HG02870 (cell line): ENCODE results near the gene MS4A10.

Experiments used
- ATAC-seq: cut with Tn5 transposase; IDR thresholded peaks from one replicate; pipeline ENCODE4 v1.9.1; 2021; ENCODE audit warnings: mild to moderate bottlenecking, moderate library complexity; ENCODE audit not compliant: unreplicated experiment

MS4A10 gene

DNA sequence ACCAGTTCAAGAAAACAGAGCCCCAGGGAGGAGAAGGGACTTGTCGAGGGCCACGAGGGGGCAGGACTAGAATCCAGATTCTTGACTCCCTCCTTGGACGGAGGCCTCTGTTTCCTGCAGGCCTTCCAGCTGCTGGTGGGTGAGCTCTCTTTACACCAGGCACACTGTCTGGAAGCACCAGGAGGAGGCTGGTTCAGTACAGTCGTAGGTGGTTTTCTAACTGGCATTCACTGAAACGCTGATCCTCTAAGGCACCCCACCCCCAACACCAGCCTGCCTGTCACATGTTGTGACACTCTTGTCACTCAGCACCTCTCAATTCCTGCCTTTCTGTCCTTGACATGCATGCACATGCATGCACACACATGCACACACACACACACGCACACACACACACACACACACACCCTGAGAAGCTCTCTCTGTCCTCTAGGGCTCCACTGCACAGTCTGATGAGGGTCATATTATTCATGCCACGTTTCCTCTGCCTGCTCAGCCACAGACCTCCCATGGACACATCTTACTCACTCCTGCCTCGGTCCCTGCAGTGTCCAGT is 751 bp downstream of the MS4A10 start:
- no peak for ATAC-seq

- no peak for ATAC-seq
These were observed 1.9 kb downstream of the MS4A10 start for GRCh38 chr11:60786811-60787567.

- ATAC-seq = no peak
These were observed 3.4 kb downstream of the MS4A10 start for GRCh38 chr11:60788401-60789125.

GRCh38 chr11:60790726-60791125 is 5.6 kb downstream of the MS4A10 start:
- ATAC-seq = no peak

DNA sequence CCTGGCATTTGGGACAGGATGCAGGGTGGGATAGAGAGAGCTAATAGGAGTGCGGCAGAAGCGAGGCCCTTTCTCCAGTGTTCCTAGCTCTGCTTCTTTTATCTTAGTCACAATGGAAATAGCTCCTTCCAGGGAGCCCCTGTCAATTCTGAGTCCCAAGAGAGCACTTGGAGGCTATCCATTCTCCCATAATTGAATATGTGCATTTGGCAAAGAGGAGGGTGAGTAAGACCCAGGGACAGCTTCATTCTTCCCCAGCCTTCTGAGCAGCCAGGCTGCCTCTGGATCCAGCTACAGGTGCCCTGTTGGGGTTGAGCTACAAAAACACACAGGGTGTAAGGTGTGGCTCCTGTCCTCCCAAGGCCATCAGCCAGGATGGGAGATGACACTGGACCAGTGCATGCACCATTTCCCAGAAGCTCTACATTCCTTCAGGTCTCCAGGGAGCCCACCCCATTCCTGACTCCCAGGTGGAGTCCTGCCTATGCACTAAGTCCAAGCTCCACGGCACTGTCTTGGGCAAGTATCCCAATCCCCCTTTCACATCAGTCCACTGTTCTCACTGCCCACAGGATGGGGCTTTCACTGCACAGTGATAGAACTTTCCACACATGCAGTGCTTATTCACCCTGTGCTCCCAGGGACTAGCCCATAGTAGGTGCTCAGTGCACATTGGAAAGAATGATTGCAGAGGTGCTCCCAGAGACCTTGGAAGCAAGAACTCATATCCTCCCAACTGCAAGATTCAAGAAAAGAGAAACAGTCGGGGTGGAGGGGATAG is 6.2 kb downstream of the MS4A10 start:
- ATAC-seq = no peak

DNA sequence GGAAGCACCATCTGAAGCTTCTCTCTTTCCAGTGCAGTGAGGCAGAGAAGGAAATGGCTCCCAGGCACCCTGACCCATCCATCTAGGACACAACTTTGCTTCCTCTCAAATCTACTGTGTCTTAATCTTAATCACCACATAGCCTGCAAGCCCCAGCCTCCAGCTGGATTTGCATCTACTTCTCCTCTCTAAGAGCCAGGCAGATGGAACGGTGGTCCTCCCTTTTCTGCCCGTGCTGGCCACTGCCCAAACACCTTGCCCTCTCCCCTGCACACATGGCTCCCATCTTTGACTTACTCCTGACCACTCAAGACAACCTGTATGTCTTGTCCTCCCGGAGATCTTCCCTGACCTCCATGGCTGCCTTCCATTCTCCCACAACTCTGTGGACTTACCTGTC is 7.4 kb downstream of the MS4A10 start:
- no peak for ATAC-seq

- ATAC-seq = no peak
These were observed 10.2 kb downstream of the MS4A10 start for GRCh38 chr11:60795291-60795690.

DNA sequence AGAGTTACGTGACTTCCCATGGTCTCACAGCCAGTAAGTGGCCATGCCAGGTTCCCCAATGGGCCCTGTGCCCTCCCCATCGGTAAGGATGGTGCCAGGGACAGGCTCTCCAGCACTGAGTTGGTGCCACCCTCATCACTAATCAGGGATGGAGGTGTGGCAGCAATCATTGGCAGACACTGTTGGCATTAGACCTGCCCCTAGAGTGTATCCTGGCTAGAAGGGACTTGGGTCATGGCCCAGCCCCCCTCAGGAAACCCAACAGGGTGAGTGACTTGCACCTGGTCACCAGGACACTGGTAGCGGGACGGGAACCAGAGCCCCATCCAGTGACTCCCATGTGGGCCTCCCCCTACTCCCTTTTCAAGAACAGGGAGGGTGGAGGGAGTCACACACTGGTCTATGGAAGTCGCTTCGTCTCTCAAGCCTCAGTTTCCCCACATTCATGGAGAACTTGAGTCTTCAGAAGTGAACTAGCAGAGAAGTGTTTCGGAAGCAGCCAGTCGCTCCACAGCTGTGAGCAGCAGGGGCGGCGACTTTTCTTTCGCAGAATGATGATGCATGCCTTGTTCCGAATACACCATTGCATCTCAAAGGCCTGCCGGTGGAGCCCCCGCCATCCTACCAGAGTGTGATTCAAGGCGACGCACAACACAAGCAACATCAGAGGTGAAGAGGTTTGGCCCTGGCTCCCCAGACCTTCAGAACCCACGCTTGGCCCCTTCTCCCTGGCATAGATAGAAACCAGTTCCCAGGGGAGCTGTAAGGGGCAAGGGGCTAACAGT is 12.9 kb downstream of the MS4A10 start:
- no peak for ATAC-seq

GRCh38 chr11:60798631-60799030 is 13.5 kb downstream of the MS4A10 start:
- no peak for ATAC-seq

DNA sequence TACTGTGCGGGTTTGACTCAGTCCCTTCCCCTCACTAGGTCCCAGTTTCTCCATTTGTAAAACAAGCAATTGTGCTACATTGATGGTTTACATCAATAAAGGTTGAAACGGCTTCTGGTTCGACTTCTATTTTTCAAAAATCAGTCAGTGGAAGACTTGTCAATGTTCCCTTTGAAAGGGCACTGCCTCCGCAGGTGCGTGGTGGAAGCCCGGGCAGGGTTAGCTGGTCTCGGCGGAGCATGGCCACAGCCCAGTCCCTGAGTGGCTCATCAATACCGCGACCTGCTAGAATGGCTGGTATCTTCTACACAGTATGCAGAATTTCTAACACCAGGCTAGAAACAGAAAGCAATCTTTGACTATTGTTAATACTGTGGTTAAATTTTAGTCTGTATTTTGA is 16.1 kb downstream of the MS4A10 start:
- no peak for ATAC-seq

DNA sequence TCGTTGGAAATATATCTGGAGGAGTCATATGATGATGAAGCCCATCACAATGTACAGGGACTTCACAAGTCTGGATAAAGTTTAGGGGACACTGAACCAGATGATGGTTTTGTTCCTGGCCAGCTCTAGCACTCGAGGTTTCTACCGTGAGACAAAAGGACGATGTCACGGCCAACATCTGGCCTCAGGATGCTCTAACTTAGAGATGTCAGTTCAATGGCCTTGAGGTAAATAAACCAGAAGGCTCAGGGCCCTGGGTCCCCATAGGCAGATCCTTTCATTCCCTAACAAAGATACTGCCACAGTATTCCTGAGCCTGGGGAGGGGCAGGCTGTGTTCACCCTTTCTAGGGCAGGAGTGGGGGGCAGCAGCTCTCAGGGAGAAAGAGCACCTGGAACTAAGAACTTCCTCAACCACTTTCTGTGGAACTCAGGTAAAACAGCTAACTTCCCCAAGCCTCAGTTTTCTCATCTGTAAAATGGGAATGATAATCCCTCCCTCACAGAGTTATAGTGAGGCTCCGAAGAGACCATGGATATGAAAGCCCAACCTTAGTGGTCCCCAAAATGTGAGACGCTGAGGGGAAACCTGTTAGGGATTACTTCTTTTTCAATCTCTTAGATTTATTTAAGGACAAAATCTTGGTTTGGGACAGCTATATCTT is 18.3 kb downstream of the MS4A10 start:
- no peak for ATAC-seq

GRCh38 chr11:60809249-60809648 is 24.1 kb downstream of the MS4A10 start:
- ATAC-seq = no peak

DNA sequence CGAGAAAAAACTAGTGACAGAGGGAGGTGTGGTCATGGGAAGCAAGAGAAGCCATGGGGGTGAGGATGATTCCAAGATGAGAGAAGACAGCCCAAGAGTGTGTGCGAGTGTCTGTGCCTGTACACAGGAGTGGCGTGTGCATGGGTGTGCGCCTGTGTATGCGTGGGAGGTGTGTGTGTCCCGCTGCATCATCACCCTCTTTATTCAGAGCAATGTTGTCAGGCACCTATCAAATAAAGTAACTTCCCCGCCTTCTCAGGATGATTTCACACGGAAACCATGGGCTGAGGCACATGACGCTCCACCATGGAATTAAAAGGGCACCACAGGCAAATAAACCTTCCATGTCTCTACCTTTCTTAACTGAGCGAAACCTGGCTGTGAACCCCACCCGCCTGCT is 24.6 kb downstream of the MS4A10 start:
- ATAC-seq = no peak

DNA sequence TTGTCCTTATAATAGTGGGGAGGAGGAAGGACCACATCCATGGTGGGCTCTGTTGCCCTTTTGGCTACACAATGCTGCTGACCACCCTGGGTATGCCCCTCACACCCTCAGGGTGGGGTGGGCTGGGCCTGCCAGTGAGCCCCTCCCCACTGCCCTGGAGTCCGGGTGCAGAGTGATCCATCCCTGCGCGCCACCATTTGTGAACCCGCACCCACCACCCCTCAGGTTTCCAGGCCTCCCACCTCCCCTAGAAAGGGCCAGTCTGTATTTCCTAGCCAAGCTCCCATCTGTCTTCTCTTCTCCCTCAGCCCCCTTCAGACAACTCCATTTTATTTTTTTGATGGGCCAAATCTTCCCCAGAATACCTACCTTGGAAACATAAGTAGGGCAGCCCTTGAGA is 25.0 kb downstream of the MS4A10 start:
- no peak for ATAC-seq

DNA sequence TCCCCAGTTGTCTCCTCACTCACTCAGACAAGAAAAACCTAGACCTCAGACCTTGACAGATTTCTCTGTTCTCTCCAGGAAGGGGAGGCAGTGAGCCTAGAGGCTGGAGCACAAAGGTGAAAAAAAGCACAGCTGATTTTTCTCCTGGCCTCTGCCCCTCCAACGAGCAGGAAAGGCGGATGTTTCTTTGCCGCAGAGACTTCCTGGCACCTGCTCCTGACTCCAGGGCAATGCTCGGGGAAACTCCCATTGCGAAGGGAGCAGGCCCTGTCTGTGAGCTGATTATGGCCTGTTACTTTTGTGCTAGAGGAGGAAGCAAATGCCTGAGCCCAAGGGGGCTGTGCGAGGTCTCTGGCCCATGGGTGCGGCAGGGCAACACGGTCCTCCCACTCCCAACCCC is 25.4 kb downstream of the MS4A10 start:
- no peak for ATAC-seq

DNA sequence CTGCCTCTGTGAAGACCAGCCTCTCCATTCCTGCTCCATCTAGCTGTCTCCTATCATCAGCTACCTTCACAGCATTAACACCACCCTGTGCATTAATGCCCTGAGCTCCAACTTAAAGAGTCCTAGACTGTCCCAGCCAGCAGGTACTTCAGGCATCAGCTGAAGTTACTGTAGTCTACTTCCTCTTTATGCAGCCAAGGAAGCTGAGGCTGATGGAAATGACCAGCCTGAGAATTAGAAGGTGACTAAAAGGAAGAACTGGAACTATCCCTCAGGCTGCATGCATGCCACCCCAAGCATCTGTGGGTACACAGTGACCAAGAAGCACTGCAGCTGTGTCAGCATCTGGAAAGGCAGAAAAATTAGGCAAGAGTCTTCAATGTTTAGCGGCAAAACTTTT is 28.2 kb downstream of the MS4A10 start:
- no peak for ATAC-seq

DNA sequence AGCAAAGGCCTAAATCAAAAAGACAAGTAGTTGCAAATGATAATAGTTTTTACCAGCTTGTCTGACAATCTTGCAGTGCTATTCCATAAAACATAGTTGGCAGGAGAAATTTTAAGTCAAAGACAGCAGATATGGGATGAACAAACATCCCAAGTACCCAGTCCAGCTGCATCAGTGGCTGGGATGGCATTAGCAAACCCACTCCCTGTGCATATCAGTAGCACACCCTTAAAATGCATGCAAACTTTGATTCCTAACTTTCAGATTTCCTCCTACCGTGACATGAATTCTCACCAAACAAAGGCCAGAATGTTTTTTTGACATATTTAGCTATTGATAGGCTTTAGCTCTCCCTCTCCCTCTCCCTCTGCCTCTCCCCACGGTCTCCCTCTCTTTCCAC is 29.0 kb downstream of the MS4A10 start:
- no peak for ATAC-seq

DNA sequence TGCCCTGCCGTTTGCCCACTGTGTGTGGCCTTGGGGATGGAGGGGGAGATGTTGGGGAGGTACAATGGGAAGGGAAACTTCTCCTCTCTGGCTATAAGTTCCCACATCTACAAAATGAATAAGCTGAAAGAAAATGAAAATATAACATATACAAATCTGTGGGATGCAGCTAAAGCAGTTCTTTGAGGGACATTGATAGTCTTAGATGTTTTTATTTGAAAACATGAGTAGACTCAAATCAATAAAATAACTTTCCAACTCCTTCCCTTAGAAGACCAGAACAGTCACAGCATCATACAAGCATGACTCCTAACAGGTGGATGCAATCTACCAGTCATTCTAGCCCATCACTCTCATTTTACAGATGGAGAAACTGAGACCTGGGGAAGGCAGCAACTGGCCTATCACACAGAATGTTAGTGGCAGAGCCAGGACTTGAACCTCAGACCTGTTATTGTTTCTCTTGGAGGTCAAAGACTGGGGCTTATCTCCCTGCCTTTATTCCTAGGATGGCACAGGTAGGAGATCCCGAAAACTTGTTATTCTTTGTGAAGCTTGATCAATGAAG is 31.5 kb downstream of the MS4A10 start:
- ATAC-seq = no peak

DNA sequence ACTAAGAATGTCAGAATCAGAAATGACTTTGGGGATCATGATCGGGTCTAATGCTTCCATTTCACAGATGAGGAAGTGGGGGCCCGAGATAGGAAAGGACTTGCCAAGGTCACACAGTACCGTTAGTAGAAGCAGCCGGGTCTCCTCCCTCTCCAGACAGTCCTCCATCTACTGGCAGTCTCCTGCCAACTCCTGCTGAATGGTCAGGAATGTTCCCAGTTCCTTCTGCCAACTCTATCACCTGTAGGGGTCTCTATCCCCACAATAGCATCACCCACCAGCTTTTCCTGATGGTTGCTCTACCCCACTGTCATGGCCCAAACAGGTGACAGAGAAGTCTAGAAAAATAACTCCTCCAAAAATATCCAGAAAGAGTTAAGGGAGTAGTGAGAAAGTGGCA is 32.9 kb downstream of the MS4A10 start:
- no peak for ATAC-seq
